HG03558 (cell line): ENCODE measurements around the gene ZNF275.
"Not testable (repeated sequence)": the region's sequence is repeated elsewhere in the genome, so short reads cannot be mapped to it uniquely, and the experiment has no call there.

Experiments
- ATAC-seq: cut with Tn5 transposase; IDR thresholded peaks from one replicate; pipeline ENCODE4 v1.9.1; 2021; ENCODE audit warnings: moderate number of reproducible peaks; ENCODE audit not compliant: unreplicated experiment; ENCODE audit errors: extremely low read depth

The ZNF275 gene

DNA sequence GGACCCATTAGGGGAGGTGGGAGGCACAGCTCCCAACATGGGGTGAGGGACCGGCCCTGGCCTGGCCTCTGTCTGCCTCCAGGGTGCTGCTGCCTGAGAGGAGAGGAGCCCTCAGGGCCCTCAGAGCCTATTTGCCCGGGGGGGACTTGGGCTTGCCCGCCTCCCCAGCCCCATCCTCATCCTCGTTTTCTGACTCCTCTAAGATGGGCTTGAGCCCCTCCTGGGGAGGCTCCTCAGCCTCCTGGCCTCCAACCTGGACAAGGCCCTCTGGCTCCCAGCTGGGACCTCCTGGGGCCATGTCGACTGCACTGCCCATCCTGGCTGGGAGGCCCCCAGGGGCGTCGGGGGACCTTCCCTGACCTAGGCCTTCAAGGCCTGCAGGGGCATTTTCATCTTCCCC, 15.1 kb upstream of the ZNF275 start:
- ATAC-seq, result no peak

DNA sequence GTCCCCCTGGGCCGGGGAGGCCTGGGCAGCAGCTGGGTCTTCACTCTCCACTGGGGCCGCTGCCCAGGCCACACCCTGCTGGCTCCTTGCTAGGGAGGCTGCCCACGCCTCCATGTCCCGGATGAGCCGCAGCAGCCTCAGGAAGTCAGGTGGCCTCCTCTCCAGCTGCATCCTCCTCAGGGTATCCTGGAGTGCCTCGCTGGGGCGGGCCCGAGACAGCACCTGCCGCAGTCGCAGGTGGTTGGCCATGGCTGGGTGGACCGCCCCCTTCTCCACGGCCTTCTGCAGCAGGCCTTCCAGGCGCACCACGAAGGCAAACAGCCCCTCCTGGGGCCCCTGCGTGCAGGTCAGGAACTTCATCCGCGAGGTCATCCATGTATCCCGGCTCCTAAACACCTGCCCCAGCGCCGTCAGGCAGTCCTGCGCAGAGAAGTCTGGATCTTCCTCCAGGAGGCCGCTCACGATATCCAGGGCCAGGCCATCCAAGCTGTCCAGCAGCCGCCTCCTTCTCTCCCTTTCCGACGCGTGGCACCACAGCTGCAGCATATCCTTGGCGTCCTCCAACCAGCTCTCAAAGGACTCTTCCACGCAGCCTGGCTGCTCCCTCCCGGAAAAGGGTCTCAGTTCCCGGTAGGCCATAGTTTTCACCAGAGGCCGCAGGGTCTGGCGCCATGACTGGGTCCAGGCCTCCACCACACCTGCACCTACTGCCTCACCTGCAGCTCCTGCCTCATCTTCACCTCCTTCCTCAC, 14.5 kb upstream of the ZNF275 start:
- ATAC-seq, result no peak

DNA sequence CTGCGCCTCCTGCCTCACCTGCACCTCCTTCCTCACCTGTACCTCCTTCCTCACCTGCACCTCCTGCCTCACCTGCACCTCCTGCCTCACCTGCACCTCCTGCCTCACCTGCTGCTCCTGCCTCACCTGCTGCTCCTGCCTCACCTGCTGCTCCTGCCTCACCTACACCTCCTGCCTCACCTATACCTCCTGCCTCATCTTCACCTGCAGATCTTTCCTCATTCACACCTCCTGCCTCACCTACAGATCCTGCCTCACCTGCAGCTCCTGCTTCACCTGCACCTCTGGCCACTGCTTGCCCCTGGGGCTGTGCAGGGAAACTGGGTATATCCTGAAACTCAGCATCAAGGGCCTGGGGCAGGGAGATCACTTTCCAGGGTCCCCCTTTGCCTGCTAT, 13.9 kb upstream of the ZNF275 start:
- not testable (repeated sequence) for ATAC-seq

DNA sequence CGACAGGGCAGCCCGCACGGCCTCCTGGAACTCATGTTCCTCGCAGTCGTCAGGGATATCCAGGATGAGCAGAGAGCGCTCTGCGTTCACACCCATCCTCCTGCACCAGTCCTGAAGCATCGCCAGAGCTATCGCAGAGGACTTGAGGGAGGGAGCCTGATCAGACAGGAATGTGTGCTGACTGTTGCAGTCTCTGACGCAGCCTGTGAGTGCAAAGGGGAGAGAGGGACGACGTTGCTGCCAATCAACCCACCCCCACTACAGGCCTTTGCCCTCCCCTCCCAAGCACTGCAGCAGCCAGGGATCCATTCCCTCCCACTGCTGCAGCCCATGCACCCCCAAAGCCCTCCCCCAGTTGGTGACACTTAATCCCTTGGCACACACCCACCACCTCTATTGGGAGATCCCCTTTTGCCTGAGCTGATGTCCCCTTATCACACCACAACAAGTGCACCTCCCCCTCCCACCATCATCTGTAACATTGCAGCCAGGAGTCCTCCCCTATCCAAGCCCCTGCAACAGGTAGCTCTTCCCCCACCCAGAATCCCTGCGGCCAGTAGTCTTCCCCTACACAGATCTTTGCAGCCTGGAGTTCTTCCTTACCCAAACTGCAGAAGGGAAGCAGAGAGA, 13.3 kb upstream of the ZNF275 start:
- no peak for ATAC-seq

DNA sequence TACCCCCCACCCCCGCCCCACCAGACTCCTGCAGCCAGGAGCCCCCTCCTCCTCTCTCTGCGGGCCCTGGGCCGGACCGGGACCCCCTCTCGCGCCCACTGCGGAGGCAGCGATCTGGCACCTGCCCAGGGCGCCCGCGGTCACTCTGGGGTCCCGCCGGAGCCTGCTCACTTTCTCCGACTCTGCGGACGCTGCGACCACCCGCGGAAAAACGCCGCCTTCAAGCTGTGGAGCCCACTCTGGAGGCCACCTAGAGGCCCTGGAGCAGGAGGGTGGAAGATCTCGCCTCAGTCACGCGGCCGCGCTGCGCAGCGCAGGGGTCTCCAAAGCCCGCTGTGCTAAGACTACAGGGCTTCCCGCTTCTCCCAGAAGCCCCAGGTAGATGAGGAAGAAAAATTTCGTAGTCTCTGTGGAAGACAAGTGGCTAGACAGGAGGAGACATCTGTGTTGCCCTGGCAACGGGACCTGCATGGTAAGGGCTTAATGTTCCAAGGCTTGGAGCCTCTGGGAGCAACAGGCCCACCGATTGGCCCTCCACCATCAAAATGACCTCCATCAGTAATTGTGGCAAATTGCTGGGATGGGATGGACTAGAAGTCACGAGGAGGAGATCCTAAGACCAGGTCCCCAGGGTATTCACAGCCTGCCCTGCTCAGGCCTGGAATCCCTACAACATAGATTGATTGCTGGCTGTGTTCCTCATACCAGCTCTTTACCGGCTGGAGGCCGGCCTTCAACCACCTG, 12.4 kb upstream of the ZNF275 start, which contains the start of gene PNMA6F:
TSS of gene PNMA6F (minus strand) at position 387 of the 744 bp plus-strand sequence. CDS start 1,093 bp downstream, outside the sequence.
- no peak for ATAC-seq

DNA sequence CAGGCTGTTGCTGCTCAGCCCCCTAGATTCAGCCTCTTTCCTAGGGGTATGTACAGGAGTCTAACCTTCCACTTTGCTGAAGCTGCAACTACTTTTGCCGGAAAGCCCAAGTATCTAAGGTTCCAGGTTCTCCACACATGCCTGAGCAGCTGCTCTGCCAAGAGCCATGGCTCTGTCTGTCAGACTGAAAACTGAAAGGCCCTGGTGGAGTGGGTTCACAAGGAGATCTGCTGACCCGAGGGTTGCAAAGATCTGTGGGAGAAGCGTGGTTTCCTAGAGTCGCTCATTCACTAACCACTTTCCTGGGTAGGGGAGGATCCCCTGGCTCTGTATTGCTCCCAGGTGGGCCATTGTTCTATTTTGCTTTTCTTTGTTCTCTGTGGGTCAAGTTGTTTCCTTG, 6.4 kb upstream of the ZNF275 start:
- ATAC-seq, result no peak

DNA sequence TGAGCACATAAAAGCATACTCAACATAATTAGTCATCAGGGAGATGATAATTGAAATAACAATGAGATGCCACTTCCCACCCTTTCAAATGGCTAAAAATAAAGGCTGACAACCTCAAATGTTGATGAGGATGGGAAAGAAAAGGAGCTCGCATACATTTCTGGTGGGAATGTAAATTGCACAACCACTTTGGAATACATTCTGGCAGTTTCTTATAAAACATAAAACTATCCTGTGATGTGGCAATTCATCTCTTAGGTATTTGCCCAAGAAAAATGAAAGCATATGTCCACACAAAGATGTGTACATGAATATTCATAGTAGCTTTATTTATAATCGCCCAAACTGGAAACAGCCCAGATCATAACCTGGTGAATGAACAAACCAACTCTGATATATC, 687 bp upstream of the ZNF275 start:
- no peak for ATAC-seq

DNA sequence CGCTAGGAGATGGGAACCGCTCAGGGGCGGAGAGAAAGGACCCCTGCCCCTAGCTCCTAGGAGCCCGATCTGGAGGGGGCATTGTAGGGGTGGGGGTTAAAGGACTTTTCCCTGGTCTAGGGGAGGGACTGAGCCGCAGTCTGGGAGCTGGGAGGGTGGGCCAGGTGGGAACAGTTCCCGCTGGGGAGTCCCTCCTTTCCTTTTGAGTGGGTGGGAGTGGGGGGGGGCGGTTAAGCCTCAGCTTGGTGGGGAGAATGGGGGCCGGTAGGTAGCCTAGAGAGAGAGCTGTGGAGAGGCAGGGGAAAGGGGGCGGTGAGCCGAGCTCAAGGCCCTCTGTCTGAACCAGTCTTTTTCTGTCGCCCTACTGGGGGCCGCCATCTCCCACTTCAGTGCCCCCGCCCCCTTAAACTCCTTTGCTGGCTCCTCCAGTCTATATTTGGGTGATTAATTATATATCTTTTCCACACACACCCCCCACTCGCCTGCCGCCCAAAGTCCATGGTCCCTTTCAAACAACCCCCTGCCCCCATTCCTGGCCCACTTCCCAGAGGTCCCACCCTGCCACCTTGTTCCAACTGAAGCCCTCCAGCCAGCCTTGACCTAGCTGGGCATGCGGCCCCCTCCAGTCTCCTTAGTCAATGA, 822 bp downstream of the ZNF275 start:
- no peak for ATAC-seq

DNA sequence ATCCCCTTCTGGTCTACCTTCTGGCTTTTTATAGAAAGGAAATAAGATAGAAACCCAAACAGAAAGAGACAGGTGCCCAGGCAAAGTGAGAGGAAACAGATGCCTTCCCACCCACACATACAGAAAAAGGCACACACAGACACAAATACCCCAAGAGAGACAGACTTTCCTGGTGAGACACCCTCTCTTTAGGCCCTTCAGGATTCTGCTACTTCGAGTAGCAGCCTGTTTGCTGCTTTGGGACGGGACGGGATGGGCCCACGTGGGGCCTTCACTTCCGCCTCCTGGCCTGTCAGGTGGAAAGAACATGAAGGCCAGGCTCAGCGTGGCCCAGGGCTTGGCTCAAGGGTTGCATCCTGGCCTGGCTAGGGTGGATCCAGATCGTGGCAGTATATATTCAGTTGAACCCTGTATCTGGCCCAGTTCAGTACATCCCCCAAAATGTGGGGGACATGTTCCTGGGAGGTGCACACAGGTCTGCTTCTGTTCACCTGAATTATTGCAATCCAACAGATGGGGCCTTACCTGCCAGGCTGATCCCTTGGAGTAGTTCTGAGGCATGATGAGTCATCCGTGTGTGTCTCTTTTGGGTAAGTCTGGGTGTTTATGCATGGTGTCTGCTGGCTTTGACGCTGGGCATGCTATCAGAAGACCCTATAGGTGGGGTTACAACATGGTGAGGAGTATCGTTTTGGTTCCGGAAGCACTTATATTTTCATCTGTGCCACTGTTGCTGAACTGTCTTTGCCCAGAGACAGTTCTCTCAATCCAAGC, 2.4 kb downstream of the ZNF275 start:
- ATAC-seq, result no peak

DNA sequence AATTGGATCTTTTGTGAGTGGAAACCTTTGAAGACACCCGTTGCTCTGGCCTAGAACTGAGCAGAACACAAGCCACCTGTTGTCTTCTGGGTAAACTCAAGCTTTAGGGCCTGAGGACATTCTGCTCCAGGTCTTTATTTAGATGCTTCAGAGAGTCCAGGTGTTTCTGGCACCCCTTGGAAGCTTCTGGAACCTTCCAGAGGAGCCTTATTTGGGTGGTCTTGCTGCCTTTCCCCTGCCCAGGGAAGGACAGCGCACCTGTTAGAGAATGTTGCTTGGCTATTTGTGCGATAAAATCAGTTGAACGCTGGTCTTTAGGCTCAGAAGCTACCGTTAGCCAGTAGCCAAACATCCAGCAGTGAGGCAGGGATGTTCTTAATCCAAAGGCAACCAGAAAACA, 3.0 kb downstream of the ZNF275 start:
- no peak for ATAC-seq

DNA sequence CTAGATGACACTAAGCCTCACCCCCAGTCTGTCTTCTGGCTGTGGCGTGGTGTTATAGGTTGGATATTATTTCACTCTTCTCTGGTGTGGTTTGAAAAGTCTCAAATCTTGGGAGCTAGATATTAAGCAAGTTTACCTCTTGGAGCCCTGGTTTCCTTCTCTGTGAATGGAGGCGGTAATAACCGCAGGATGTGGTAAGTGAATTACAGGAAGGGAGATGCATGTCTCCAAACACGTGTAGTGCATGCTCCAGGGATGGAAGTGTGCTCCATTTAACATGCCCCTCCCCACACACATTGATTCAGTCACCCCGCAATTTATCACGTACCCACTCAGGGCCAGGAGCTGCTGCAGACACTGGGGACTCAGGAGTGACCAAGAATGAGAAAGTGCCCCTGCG, 4.9 kb downstream of the ZNF275 start:
- no peak for ATAC-seq

DNA sequence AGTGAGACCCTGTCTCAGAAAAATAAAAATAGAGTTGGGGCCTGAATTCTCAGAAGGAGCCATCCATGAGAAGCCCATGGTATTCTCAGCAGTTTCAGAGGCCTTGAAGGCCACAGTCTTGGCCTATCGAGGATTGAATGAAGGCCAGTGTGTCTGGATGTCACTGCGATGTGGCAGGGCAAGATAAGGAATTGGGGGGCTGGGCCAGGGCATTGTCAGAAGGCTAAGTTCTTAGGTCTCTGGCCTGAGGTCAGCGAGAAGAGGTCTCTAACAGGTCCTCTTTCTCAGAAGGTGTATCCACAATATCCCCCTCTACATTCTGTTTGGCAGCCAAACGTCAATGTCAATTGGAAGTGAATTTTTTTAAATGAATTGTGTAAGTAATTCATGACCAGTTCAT, 5.7 kb downstream of the ZNF275 start:
- ATAC-seq, result no peak

DNA sequence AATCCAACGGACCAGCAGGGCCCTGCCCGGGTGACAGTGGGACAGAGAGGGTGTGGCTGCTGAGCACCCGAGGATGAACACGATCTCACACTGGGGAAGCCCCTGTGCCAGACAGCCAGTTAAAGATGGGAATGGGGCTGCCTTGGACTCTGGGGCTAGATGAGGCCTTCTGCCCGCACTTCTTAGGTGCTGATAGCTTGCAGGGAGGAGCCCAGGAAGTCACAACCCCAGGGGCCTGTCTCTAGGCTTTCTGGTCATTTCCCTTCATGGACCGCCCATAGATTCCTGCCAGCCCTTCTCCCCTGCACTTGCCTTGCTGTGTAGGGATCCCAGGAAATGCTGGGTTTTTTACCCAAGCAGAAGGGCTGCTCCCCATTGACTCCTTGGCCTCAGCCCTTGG, 6.2 kb downstream of the ZNF275 start:
- no peak for ATAC-seq

DNA sequence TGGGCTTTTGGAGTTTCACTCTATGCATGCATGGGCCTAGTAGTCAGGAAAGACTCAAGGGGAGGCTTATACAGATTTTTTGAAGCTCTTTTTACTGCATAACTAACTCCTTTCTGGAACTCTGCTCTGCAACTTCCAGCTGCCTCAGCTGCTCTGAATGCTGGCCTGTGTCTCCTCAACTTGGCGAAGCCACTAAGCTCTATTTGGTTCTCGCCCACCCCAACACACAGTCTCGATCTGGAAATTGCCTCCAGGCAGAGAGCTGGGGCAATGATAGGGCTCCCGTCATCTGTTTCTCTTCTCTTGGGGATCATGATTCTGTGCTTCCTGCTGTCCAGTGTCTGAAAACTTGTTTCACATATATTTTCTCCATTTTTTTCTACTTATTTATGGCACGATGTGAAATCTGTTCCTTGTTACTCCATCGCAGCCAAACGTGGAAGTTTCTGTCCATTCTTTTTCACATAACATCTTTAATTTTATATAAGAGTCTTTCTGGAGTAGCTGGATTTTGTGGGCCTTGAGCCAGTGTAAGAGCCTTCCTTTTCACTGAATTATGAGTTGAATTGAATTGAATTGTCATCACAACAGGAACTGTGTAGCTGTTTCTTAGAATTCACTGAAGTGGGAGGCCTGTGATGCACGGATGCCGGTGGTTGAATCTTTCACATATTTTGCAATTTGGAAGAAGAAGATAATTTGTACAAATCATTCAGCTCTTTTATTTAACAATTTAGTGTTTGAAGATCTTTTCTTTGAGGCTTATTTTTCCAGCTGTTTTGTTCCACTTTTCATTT, 9.0 kb downstream of the ZNF275 start:
- ATAC-seq, result no peak

DNA sequence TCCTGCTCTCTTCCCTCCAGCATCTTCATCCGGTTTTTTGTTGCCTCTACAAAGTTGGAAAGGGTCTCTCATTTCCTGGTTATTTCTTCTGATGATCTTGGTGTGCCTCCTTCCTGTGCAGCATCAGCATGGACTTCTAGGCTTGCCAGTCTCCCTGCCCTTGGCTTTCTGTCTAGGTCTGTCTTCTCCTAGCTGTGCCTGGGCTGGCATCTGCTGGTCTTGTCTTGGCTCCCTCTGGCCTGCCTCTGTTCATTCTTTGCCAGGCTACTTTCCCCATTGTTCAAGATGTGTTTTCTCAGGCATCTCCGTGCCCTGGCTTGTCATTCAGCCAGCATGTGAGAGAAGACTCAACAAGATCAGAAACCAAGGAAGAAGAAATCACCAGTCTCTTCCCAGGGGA, 9.7 kb downstream of the ZNF275 start:
- no peak for ATAC-seq

DNA sequence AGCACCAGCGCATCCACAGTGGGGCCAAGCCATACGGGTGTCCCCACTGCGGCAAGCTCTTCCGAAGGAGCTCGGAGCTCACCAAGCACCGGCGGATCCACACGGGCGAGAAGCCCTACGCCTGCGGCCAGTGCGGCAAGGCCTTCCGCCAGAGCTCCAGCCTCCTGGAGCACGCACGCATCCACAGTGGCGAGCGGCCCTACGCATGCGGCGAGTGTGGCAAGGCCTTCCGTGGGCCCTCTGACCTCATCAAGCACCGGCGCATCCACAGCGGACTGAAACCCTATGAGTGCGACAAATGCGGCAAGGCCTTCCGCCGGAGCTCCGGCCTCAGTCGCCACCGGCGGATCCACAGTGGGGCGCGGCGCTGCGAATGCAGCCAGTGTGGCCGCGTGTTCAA, 13.6 kb downstream of the ZNF275 start:
- no peak for ATAC-seq

DNA sequence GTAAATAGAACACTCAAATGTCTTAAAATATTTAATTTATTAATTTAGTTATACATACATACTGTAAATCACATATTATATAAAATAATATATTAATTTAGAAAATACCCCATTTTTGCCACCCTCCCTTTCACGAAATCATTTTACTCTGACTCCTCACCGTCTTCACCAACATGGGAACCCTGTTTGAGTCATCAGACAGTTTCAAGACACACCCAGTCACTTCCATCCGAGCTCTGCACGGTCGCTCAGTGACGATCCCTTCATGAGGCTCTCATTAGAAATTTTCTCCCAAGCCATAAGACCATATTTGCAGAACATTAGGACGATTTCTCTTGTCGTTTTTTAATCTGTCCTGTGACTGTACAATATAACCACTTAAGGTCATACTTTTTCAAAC, 14.5 kb downstream of the ZNF275 start:
- ATAC-seq, result no peak

DNA sequence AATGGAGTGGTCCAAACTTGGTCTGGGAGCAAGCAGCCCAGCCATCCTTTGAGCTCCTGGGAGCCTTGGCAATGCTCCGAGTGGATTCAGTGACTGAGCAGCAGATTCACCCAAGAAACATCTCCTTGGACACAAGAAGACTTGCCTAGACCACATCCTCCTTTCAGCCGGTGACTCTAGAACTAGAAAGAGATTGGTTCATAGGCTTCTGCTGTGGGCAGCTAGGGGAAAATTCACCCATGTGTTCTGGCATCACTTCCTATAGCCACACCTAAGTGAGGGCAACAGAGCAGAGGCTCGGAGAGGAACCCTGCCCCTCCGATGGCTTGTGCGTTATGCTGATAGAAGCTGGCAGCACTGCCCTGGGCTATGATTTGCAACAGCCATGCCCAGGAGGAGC, 16.0 kb downstream of the ZNF275 start:
- ATAC-seq, result no peak

DNA sequence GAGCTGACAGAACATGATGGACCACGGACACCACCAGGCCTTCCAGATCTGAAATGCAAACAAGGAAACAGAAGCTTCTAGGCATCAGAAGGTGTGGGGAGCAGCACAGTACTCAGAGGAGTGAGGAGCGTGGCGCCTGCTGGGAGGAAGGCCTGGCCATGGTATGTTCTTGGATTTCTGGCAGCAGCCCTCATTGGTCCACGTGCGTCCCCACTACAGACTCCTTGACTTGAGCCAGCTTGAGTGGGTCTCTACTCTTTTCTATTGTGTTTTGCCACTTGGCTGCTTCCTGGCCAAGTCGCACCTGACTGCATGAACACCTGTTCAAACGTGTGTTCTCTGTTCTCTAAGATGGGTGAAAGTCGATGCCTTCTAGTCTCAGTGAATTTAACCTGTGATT, 18.0 kb downstream of the ZNF275 start:
- no peak for ATAC-seq
